ENCODE results near the gene SFR1. TPM values are rescaled to one million over a fixed set of nuclear protein-coding genes. Genes with fewer than 3 reads are reported as not detected.

SFR1 gene
- total RNA-seq, 4 donors from 2014 or later: 4.7 to 26.2 (median 8.4) TPM

DNA sequence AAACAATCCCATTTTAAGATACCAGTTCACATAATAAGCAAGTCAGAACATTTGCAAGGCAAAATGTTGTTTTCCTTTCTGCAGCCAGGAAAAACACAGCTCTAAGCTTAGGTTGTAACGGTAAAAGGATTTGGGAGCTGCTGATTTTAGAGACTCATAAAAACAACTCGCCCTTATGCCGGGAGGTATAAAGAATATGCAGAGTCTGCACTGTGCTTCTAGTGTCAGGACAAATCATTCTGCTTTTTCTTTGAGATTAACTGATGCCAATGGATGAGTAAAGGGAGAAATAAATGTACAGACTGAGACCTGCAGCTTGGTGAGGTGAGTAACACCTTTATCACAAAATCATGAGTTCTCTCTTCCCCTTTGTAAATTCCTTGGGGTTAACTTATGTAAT, 2.0 kb upstream of the SFR1 start:
- Histone ChIP-seq H3K36me3 (peaks cover 0 to 4% (median 0%) of the 10 kb centered on the region in 3 donors), H3K9me3 (no peaks in the 10 kb centered on the region), H3K4me1 (peaks cover 0 to 28% (median 14%) of the 10 kb centered on the region in 4 donors), H3K27ac (peak overlapping the region in 3 of 4 donors; percentile 98 to 99 (median 99)), H3K4me3 (no peak overlapping the region), H3K27me3 (no peaks in the 10 kb centered on the region)
- TF ChIP-seq POLR2A (IDR thresholded peaks at IDR 0.05) (no peak), EP300 (IDR thresholded peaks at IDR 0.05) (no peak)
- TF ChIP-seq, protein P1, sequence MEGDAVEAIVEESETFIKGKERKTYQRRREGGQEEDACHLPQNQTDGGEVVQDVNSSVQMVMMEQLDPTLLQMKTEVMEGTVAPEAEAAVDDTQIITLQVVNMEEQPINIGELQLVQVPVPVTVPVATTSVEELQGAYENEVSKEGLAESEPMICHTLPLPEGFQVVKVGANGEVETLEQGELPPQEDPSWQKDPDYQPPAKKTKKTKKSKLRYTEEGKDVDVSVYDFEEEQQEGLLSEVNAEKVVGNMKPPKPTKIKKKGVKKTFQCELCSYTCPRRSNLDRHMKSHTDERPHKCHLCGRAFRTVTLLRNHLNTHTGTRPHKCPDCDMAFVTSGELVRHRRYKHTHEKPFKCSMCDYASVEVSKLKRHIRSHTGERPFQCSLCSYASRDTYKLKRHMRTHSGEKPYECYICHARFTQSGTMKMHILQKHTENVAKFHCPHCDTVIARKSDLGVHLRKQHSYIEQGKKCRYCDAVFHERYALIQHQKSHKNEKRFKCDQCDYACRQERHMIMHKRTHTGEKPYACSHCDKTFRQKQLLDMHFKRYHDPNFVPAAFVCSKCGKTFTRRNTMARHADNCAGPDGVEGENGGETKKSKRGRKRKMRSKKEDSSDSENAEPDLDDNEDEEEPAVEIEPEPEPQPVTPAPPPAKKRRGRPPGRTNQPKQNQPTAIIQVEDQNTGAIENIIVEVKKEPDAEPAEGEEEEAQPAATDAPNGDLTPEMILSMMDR (IDR thresholded peaks at IDR 0.05): no peak
- DNase-seq (ENCODE audit: low spot score in 2 of 2): no peak
- 51 to 64% methylated on average over 3 of the region's 3 CpGs for WGBS, 2 donors

DNA sequence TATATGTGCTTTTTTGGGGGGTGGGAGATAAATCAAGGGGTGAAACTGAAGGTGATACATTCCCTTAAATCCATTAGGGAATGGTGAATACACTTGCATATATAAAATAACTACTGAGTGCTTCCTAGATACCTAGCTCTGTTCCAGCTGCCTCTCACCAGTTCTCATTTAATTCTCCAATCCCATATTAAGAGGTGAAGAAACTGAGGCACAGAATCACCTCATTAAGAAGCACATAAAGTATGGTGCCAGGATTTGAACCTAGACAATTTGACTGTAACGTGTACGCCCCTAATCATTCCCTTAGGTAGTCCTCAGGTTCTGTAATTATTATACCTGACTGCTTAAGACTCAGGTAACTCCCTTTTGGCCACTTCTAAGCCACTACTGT, 1.5 kb upstream of the SFR1 start:
- H3K36me3 ChIP-seq: peaks cover 0 to 6% (median 0%) of the 10 kb centered on the region in 3 donors
- WGBS, 2 donors: 37 to 50% methylated on average over 2 of the region's 2 CpGs
- H3K27ac ChIP-seq: peak overlapping the region; percentile 85 to 99 (median 98)
- peaks cover 0 to 28% (median 14%) of the 10 kb centered on the region in 4 donors for H3K4me1 ChIP-seq
- no peaks in the 10 kb centered on the region for H3K9me3 ChIP-seq
- no peaks in the 10 kb centered on the region for H3K27me3 ChIP-seq
- TF ChIP-seq EP300 (IDR thresholded peaks at IDR 0.05): no peak
- TF ChIP-seq, protein P1 (IDR thresholded peaks at IDR 0.05): no peak
- no peak for TF ChIP-seq POLR2A (IDR thresholded peaks at IDR 0.05)
- DNase-seq (ENCODE audit: low spot score in 2 of 2): no peak
- peak overlapping the region; percentile 40 to 87 (median 70) for H3K4me3 ChIP-seq

DNA sequence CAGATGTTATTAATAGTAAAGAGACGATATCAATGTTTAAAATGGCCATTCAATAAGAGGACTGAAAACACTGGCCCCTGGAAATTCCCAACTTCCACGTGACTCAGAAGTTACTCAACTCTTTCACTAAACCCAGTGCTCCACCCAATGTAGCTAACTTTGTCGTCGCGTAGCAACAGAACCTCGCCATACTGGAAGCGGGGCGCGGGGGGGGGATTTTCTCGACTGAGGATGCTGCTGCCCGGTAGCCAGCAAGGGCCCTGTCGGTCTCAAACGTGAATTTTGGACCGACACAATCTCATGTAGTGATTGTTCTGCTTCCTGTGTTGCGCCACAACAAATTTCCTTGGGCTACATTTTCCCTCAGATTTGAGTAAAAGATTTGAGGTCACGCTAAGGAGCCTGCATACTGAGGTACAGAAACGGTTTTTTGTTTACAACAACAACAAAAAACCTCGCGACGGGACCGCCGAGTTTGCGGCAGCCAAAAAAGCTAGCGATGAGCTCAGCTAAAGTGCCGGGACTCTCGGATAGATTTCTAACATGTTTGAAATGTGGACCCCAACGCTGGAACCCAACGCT, 977 bp upstream of the SFR1 start:
- no peaks in the 10 kb centered on the region for H3K9me3 ChIP-seq
- peak overlapping the region; percentile 85 to 99 (median 98) for H3K27ac ChIP-seq
- H3K27me3 ChIP-seq: no peaks in the 10 kb centered on the region
- 1% methylated on average over 28 of the region's 28 CpGs for WGBS, 2 donors
- peaks cover 0 to 28% (median 14%) of the 10 kb centered on the region in 4 donors for H3K4me1 ChIP-seq
- H3K36me3 ChIP-seq: peaks cover 0 to 10% (median 0%) of the 10 kb centered on the region in 3 donors
- TF ChIP-seq EP300 (IDR thresholded peaks at IDR 0.05) (peak; percentile 68 to 78), POLR2A (IDR thresholded peaks at IDR 0.05) (peak; percentile 24 to 32)
- TF ChIP-seq, protein P1 (IDR thresholded peaks at IDR 0.05): no peak
- DNase-seq (ENCODE audit: low spot score in 2 of 2): peak; percentile 91 to 97
- peak overlapping the region; percentile 40 to 87 (median 70) for H3K4me3 ChIP-seq

DNA sequence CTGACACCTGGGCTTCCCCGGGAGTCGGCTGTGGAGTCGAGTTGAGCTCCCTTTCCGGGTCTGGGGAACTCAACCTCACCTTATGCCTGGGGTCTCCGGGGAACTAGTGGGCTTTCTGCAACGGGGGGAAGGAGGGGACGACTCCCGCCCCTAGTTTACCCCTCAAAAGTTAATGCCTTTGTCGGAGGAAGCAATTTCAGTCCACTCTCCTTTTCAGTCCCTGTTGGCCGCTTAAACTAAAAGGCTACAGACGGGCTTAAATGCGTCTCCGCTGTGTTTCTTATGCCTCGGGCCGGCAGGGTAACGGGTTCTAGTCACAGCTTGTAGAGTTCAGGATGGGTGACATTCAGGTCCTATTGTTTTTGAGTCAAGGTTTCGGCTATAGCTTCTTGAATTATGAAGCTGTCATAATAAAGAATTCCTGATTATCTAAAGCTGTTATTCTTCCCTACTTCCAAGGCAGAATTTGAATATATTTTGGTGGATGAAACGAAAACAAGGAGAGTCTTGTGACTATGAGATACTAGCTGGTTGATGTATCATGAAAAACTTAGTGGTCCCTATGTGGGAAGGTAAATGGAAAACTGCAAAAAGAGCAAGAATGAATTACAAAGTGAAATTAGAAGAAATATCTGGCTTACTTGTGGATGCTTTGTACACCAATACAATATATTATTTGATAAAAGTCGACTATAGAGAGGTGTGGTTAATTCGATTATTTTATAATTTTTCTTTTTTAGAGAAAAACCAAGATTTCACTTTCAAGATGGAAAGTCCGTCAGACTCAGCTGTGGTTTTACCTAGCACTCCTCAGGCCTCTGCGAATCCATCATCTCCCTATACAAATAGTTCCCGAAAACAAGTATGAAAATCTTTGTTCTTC, 495 bp downstream of the SFR1 start:
- 17 to 19% methylated on average over 23 of the region's 23 CpGs for WGBS, 2 donors
- H3K27ac ChIP-seq: peak overlapping the region; percentile 85 to 99 (median 98)

More for the DNA sequence above, 495 bp downstream of the SFR1 start:
- Histone ChIP-seq H3K36me3 (peaks cover 0 to 17% (median 0%) of the 10 kb centered on the region in 3 donors), H3K4me1 (peaks cover 0 to 28% (median 14%) of the 10 kb centered on the region in 4 donors), H3K4me3 (peak overlapping the region; percentile 40 to 87 (median 69)), H3K27me3 (no peaks in the 10 kb centered on the region), H3K9me3 (no peaks in the 10 kb centered on the region)
- DNase-seq (ENCODE audit: low spot score in 2 of 2): peak in 1 of 2 donors; percentile 29
- TF ChIP-seq EP300 (IDR thresholded peaks at IDR 0.05) (no peak), POLR2A (IDR thresholded peaks at IDR 0.05) (no peak)
- TF ChIP-seq, protein P1 (IDR thresholded peaks at IDR 0.05): no peak
